NCI-H146 treated with DMSO at 0.1 percent for 48 hours (cell line): Measurements from ENCODE around the gene KLHL4.
"Not testable (repeated sequence)": the region's sequence is repeated elsewhere in the genome, so short reads cannot be mapped to it uniquely, and the experiment has no call there.

ENCODE experiments used
- DNase-seq: peaks from one replicate; lab custom pipeline; 2025; ENCODE audit not compliant: unreplicated experiment; lab: John Stamatoyannopoulos, UW

Gene KLHL4, protein sequence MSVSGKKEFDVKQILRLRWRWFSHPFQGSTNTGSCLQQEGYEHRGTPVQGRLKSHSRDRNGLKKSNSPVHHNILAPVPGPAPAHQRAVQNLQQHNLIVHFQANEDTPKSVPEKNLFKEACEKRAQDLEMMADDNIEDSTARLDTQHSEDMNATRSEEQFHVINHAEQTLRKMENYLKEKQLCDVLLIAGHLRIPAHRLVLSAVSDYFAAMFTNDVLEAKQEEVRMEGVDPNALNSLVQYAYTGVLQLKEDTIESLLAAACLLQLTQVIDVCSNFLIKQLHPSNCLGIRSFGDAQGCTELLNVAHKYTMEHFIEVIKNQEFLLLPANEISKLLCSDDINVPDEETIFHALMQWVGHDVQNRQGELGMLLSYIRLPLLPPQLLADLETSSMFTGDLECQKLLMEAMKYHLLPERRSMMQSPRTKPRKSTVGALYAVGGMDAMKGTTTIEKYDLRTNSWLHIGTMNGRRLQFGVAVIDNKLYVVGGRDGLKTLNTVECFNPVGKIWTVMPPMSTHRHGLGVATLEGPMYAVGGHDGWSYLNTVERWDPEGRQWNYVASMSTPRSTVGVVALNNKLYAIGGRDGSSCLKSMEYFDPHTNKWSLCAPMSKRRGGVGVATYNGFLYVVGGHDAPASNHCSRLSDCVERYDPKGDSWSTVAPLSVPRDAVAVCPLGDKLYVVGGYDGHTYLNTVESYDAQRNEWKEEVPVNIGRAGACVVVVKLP

DNA sequence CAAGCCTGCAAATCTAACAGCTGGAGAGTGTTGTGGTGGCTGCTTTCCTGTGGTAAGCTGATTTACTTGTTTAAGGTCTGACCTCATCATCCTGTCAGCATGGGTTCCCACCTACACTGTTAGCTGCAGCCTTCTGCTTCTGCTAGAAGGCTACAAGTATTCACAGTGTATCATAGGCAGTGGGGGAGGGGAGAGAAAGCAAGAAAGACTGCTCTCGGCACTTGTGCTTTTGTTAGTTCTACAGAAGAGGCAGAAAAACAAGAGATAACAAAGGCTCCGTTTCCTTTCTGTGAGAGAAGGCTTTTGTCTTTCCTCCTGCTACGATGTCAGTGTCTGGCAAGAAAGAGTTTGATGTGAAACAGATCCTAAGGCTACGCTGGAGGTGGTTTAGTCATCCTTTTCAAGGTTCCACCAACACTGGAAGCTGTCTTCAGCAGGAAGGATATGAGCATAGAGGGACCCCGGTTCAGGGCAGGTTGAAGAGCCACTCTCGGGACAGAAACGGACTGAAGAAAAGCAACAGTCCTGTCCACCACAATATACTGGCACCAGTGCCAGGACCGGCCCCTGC, at the start of gene KLHL4:
KLHL4 (plus strand) TSS at position 232 of the 571 bp plus-strand sequence; CDS start at position 324, 92 bp downstream.
- DNase-seq, result peak; percentile 5

DNA sequence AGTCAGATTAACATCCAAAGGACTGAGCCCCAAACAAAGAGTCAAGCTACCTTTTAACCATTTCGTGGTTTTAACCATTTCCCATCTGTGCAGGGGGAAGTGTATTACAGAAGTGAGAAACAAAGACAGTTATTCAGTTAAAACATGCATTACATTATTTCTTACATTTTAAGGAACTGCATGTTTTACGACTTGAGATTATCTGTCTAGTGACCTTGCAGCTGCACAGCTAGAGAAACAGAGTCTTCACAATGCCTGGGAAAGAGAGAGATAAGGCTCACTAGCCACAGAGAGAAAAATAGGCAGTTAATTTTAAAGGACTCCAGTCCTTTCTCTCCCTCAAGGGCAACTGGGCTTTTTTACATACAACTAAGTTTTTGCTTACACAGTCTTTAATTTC, 48.7 kb upstream of the KLHL4 start:
- DNase-seq, result no peak

DNA sequence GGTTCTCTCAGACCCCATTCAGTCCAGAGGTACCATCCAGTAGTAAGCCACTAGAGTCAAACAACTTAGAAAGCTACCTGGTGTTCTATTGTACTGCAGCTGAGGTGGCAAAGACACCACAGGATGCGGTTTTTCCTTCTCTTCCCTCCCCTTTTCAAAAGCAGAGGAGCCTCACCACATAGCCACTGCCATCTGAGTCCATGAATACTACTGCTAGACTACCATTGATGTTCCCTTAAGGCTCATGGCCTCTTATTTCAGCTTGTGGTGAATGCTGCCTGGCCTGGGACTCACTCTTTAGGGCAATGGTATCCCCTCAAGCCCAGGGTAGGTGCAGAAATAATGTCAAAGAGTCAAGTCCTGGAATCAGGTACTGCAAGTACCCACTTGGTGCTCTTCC, 41.8 kb upstream of the KLHL4 start:
- DNase-seq, result no peak

DNA sequence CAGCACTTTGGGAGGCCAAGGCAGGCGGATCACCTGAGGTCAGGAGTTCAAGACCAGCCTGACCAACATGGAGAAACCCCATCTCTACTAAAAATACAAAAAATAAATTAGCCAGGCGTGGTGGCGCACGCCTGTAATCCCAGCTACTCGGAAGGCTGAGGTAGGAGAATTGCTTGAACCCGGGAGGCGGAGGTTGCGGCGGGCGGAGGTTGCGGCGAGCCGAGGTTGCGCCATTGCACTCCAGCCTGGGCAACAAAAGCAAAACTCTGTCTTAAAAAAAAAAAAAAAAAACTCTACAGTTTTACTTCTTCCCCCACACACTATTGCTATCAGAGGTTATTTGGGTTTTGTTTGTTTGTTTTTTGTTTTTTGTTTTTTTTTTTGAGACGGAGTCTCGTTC, 38.9 kb upstream of the KLHL4 start:
- DNase-seq, result not testable (repeated sequence)

DNA sequence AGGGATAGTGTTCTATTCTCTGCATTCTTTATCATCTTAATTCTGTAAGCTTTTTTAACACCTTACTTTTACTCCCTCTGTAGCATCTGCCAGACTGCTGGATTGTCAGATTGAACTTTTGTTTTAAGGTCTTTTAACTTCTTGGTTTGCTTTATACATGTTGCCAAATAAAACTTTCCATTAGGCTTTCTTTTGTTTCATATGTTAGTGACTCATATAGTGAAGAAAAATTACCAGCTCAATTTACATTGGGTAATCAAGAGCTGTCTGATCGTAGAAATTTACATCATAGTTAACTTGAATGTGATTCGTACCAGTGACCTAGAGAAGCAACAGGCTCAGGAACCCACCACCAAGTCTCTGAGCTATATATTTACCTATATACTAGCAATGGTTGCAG, 28.5 kb upstream of the KLHL4 start:
- no peak for DNase-seq

DNA sequence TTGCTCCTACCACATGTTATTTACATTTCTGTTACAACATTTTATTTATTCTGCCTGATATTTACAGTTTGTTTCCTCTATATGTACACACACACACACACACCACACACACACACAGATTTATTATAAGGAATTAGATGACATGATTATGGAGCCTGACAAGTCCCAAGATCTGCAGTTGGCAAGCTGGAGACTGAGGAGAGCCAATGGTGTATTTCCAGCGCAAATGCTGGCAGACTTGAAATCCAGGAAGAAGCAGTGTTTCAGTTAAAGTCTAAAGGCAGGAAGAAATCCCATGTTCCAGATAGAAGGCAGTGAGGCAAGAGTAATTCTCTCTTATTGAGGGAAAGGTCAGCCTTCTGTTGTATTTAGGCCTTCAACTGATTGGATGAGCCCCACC, 1.8 kb upstream of the KLHL4 start:
- DNase-seq, result no peak

DNA sequence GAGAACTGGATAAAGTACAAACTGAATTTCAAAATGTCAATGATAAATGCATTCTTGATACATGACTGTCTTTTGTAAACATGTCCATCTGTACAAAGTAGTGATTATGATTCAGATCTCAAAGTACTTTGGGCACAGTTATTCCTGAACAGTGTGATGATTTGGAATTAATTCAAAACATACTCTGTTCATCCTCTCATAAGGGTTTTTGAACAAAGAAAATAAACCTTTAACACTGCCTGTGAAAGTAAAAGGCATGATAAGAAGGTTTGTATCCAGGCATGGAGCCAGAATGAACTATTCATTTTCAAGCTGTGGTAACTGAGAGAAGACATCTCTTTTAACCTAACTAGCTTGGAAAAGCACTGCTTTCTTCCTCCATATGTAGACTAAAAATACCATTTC, 883 bp upstream of the KLHL4 start:
- no peak for DNase-seq

DNA sequence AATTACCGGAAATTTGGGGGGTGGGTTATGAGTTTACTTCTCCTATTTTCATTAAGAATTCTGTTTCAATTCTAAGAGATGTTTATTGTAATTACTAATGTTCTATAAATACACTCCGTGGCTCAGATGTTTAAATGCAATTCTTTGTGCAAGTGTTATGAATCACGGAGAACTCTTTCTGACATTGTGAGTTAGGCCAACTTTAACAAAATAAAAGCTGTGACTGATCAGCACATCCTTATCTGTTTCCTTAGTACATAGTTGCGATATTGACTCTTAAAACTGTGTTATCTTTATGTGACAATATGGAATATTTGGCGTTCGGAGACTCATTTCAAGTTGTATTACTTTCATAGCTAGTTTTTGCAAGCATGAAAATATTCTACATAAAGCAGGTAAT, 902 bp downstream of the KLHL4 start:
- no peak for DNase-seq

DNA sequence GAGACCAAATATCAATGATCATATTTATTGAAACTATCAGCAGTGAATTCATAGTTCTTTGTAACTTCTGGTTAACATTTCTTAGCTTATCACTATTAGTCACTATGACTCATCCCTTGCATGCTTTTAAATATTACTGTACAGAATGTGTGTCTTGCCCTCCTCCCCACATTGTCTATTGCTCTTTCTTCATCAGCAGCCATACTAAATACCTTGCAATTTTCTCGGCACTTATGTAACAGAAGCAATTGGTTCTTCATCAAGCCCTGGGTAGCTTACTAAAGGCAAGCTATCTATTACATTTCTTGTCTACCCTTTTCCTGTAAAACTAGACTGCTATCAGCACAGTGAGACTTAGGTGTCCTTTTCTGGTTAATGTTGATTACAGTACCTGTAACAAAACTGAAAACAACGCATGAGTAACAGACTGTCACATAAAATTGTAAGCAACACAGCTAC, 8.2 kb downstream of the KLHL4 start:
- no peak for DNase-seq

DNA sequence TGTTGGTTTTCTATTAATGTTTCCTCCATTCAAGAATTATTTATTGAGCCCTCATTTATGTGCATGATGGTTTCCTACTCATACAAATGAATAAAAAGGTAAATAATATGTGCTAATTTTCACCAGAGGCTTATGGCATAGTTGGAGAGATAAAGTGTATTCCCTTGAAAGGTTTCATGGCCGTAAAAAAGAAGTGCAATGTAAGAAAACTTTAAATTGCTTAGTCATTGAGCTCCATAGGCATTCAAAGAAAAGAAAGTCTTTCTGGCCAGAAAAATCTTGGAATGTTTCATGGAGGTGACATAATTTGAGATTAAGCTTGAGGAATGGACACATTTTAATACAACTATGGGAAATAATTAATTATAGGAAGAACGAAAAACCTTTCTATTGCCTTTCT, 8.7 kb downstream of the KLHL4 start:
- no peak for DNase-seq

DNA sequence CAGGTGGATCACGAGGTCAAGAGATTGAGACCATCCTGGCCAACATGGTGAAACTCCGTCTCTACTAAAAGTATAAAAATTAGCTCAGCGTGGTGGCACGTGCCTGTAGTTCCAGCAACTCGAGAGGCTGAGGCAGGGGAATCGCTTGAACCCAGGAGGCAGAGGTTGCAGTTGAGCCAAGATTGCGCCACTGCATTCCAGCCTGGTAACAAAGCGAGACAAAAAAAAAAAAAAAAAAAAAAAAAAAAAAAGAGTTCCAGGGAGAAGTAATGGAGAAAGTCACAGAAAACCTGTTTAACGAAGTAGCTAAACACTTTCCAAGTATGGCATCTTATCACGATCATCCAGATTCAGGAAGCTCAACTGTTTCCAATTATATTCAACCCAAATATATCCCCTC, 10.9 kb downstream of the KLHL4 start:
- DNase-seq, result no peak

DNA sequence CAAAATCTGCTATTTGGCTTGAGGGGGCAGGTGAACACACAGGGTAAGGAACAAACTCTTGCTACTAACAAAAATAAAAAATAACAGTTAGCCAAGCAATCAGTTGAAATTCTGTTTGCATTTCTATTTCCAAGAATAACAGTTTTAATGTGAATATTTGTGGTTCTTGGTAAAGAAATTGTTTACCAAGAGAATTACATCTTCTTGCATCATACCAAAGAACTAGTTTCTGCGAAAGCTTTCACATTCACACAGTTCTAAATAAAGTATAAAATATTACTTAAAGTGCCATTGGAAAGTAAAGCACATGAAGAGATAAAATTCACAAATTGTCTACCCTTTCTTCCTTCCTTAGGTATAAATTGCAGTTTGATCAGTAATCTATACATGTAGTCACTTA, 54.4 kb downstream of the KLHL4 start:
- no peak for DNase-seq

DNA sequence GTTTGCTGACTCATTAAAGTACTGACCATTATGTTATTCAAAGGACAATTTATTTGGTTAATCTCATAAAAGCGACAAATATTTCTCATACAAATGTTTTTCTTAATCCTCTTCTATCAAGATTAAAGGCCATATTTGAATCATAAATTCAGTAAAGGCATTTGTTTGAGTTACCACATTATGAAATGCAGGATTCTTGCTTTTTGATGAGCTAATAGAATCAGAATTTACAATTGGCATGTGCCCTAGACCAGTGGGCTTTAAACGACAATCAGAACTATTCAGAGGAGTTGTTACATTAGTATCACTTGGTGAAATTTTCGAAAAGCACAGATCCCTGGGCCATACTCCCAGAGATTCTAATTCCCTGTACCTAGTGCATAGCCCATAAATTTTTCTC, 55.3 kb downstream of the KLHL4 start:
- DNase-seq, result no peak

DNA sequence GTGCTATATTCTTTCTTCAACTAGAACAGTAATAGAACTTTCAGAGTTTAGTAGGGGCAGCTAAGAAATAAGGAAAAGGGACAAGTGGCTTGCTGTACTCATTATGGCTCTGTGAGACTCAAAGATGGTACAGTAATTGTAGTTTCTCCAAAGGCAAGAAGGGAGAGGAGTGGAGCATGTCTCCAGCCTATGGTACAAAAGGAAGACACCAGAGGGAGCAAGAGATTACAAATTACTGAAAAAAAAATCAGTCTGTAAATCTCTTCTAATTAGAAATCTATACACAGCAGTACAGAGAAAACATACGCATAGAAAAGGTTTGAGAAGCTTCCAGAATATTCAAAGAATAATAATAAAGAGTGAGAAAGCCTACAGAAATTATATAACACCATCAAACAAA, 61.4 kb downstream of the KLHL4 start:
- no peak for DNase-seq

DNA sequence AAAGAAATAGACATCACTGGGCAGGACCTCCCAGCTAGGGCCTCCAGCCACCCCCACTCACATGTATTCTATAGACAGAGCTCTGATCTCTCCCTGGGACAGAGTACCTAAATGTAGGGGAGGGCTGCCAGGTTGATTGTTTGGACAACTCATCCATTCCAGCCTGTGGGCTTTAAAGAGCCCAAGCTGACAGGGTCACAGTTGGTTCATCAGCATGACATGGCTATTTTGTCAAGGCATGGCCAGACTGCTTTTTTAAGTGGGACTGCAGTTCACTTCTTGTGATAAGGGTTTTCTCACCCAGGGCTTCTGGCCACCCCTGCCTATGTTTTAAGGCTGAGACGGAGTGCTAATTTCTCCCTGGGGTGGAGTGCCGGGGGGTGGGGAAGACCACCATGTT, 63.3 kb downstream of the KLHL4 start:
- DNase-seq, result no peak

DNA sequence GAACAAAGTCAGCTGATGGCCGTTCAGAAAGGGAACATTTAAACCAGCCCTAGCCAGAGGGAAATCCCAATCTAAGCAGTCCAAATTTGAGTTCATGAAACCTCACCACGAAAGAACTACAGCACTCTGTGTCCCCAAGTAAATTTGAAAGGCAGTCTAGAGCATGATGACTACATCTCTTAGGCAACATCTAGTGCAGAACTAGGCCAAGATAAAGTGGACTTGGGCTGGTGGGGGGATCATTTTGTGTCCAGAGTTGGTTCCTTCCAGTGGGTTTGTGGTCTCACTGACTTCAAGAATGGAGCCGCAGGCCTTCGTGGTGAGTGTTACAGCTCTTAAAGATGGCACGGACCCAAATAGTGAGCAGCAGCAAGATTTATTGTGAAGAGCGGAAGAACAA, 64.9 kb downstream of the KLHL4 start:
- no peak for DNase-seq

DNA sequence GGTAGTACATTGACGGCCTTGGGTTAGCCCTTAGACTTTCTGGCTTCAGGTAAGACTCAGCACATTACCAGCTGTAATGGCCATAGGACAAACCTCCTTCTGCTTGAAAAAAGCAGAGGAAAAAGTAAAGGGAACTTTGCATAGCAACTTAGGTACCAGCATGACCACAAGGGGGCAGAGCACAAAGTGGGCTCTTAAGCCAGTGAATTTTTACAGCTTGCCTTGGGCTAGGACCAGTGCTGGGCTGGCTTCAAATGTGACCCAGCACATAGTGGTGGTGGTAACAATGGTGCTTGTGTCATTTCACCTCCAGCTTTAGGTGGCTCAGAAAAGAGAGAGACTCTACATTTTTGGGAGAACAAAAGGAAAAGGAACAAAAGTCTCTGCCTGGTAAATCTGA, 66.1 kb downstream of the KLHL4 start:
- DNase-seq, result no peak

DNA sequence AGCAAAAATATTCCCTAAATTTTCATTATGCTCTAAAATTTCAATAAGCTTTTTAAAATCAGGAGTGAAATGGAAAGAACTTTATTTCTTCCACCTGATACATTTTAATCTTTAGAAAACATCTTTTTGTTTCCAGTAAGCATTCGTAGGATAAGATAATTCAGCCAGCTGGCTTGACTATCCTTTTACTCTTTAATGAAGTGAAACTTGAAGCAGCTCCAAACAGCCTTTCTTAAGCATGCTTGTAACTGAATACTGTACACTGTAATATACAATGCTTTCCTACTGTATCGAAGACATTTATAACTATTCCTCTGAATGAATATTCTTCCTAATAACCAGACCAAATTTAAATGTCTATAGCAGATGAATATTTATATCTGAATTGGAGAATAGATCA, 98.8 kb downstream of the KLHL4 start:
- no peak for DNase-seq

DNA sequence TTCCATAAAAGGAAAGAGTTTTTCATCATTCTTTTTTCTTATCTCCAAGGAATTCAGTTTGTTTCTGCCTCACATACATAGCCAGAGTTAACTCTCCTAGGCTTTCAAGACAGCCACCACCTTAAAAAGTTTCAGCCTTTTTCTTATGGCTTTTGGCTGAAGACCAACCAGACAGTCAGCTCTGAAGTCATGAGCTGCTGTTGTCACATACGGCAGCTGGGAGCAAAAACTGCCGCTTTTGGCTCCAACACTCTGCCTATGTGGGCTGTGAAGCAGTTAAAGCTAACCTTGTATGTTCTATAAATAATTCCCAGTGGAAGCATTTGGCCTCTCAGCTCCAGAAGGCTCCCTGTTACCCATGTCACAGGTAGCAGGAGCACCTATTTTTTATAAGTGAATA, 104.1 kb downstream of the KLHL4 start:
- no peak for DNase-seq

DNA sequence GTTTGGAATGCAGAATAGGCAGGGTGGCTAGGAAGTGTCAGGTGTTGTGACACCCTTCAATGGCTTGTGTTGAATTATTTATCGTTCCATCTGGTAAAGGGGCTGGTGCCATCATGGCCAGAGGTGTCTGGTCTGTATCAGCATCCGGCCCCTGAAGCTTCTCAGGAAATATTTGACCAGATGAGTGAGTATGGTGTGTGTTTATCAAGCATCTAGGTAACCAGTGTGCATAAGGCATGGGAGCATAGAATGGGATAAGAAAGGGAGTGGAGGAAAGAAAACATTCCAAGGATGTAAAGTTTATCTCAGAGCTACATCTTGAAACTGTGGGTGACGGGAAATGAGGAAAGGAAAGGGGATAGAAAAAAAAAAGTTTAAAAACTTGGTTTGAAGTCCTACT, 109.4 kb downstream of the KLHL4 start:
- DNase-seq, result no peak

DNA sequence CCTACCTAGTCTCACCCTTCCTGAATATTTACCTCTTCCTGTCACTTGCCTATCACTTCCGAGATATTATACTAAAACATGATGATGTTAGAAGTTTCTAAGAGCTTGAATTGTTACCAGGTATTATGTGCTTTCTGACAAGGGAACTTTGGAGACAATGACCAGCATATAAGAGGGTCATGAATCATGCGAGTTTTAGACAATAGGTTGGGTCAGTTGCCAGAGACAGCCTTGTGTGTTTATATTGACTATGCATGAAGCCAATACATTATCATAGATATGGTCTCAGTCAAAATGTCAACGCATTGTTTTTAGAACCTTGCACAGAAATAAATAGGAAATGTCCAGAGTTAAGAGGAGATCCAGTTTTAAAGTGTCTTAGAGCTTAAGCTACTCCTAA, 116.8 kb downstream of the KLHL4 start:
- DNase-seq, result no peak

DNA sequence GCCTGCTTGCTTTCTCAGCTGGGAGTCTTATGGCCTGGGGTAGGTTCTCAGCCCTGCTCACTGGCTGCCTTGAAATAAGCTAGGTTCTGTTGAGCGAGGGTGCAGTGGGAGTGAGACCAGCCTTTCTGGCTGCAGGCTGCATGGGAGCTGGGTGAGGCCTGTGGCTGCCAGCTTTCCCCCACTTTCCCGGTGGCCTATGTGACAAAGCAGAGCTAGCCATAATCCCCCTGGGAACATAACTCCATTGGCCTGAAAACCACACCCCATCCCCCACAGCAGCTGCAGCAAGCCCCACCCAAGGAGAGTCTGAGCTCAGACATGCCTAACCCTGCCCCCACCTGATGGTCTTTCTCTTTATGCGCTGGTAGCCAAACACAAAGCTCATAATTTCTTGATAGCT, 118.9 kb downstream of the KLHL4 start:
- DNase-seq, result no peak
